HG03196 (cell line): ENCODE results near the gene LRRC37A.
"Not testable (repeated sequence)": the region's sequence is repeated elsewhere in the genome, so short reads cannot be mapped to it uniquely, and the experiment has no call there.

Source experiments
- ATAC-seq: cut with Tn5 transposase; IDR thresholded peaks from one replicate; pipeline ENCODE4 v1.9.1; 2021; ENCODE audit not compliant: unreplicated experiment

The LRRC37A gene

GRCh38 chr17:46294831-46295230 lies at the start of gene LRRC37A:
LRRC37A (plus strand) TSS chr17:46295131; CDS start chr17:46295134, 3 bp downstream.
- not testable (repeated sequence) for ATAC-seq

DNA sequence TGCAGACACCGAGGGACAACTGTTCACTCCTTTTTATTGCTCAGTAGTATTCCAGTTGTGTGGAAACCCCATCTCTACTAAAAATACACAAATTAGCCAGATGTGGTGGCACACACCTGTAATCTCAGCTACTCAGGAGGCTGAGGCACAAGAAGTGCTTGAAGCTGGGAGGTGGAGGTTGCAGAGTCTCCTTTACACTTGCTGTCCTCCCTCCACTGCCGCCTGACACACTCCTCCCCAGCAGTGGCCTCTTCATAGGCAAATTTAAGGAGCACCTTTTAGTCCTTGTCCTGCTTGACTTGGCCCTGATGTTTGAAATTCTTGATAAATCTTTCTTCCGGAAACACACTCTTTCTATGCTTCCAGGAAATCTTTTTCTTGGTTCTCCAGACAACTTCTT lies 45.8 kb upstream of the LRRC37A start:
- ATAC-seq: not testable (repeated sequence)

DNA sequence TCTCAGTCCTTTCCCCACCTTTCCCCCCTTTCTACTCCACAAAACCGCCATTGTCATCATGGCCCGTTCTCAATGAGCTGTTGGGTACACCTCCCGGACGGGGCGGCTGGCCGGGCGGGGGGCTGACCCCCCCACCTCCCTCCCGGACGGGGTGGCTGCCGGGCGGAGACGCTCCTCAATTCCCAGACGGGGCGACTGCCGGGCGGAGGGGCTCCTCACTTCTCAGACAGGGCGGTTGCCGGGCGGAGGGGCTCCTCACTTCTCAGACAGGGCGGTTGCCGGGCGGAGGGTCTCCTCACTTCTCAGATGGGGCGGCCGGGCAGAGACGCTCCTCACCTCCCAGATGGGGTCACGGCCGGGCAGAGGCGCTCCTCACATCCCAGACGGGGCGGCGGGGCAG lies 42.1 kb upstream of the LRRC37A start:
- not testable (repeated sequence) for ATAC-seq

GRCh38 chr17:46253722-46254121 lies 41.2 kb upstream of the LRRC37A start:
- ATAC-seq: not testable (repeated sequence)

DNA sequence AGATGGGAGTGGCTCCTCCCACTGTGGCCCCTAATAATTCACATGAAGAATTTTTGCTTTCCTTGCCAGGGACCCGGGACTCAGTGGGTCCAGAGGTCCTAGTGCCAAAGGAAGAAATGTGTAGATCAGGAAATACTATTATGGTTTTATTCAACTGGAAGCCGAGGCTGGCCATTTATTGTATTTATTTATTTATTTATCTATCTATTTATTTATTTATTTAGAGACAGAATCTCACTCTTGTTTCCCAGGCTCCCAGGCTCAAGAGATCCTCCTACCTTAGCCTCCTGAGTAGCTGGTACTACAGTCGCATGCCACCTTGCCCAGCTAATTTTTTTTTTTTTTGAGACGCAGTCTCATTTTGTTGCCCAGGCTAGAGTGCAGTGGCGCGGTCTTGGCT lies 40.7 kb upstream of the LRRC37A start:
- not testable (repeated sequence) for ATAC-seq

- not testable (repeated sequence) for ATAC-seq
Measured at GRCh38 chr17:46256369-46256768, 38.6 kb upstream of the LRRC37A start.

DNA sequence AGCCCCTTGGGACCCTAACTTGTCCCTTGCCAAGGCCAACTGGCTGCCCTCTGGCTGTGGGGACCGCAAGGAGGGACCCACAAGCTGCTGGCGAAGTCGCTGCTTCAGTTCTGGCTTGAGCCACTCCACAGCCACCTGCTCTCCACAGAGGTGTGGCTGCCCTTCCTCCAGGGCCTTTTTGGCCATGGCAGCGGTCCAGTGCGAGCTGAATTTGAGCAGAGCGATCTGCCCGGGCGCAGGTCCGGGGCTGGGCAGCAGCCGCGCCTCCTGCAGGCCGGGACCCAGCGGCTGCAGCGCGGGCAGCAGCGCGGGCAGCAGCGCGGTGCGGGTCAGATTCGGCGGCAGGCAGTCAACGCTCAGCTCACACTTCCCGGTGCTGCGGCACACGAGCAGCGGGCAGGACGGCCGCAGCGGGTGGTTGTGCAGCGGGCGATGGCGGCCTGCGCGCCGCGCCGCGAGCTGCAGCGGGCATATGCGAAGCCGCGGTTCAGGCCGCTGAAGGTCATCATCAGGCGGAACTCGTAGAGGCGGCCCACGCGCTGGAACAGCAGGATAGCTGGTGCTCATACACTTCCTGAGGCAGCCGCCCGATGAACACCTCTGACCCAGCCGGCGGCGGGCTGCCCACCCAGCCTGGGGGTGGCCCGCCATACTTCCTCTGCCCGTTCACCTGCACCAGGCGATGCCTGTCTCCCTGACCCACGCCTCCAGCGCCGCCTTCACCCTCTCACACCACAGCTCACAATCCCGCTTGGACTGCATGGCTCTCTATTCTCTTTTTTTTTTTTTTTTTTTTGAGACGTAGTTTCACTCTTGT lies 34.9 kb upstream of the LRRC37A start:
- not testable (repeated sequence) for ATAC-seq

DNA sequence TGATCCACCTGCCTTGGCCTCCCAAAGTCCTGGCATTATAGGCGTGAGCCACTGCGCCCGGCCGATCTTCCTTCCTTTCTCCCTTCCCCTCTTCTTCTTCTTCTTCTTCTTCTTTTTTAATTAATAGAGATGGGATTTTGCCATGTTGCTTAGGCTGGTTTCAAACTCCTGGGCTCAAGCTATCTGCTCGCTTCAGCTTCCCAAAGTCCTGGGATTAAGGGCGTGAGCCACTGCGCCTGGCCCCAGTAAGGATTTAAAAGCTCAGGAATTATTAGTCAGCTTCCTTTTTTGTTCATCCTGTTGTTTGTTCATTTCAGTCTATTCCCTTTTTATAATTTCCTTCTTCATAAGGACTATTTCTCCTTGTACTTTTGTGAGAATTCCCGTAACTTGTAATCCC lies 32.7 kb upstream of the LRRC37A start:
- no peak for ATAC-seq

DNA sequence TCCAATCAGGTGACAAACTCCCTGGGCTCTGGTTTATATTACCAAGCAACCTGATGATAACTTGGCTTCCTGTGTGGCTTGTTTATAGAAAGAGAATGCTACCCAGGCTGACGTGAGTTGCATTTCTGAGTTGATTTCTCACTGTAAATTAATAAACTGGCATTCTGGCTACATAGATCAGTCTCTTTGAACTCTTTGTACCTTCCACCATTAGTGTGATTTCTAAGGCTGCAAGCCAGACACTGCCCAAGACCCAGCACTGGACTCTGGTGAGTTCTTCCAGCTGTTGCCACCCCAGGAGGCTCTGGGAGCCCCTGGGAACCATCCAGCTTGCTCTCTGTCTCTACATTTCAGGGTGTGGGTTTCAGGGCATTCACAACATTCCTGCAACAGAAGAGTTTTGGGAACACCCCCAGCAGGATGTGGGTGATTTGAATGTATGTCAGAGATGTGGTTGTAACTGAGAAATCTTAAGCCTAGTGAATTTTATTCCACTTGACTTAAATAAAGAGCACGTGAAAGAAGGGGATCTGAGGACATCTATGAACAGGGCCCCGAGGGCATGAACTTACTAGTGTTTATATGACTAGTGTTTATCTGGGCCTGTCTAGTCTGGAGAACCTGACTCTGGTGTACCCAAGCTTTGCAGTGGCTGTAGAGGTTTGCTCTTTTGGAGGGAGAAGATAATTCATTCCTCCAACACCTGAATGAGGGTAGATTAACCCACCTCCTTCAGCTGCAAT lies 30.3 kb upstream of the LRRC37A start:
- ATAC-seq: no peak

DNA sequence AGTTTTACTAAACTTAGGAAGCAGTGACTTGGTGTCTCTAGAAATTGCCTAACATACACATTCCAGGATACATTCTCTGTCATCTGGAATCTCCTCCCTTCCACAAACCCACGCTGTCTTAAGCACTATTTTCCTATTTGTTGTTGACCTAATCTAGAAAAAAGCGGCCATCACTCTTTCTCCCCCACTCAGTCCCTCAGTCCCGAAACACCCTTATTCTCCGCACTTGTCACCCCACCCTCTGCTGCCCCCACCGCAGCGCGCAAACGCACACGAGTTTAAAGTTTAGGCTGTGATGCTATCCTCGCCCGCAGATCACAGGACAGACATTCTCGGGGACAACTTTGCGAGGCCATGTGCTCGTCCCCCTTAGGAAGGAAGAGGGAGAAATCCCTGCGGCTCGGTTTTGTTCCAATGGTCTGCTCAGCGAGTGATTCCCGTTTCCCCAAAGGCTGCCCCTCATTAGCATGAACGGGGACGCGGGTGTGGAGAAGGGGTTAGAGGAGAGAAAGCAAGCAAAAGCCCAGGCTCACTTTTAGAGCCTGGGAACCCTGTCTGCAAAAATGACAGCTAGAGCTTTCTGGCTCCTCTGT lies 28.8 kb upstream of the LRRC37A start:
- ATAC-seq: not testable (repeated sequence)

- ATAC-seq: peak; percentile 91
Measured at GRCh38 chr17:46266656-46267544, 28.0 kb upstream of the LRRC37A start.

DNA sequence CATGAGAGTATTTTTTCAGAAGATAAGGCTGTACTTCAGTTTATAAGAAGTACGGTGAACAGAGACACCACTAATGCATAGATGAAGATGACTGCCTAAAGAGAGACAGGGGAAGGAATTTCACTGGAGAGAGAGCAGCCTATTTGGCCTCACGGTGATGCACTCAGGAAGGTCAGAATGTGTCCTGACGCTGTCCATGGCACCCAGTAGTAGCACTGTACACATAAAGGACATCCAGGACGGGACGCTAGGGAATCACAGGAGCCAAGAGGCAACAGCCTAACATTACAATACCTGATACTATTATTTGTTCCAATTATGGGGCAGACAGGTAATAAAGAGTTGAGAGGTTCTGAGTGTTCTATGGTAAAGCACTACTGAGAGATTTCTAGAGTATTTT lies 24.9 kb upstream of the LRRC37A start:
- ATAC-seq: no peak

DNA sequence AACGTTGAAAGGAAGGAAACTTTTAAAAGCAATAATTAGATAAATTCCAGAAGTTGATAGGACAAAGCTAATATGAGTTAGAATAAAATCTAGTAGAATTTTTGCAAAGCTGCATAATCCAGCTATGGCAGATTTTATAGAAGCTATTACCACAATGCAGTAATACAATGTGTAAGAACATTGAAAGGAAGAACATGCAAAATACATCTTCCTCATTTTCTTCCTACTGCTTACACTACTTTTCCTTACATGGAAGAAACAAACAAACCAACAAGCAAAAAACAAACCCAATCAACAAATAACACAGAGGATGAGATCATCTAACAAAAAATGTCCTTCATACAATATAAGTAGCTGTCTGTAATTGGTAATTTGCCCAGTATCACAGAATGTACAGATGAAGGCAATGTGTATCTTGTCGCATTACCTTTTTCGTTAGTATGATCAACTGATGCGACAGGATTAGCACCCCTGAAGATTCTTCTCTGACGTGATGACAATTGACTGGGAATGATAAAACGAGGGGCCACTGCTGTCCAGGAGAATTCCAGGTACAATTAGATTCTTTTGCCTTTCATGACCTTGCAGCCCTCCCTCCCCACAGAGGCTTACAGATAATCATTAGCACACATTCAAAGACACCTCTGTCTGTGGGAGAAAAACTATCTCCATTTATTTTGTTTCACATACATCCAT lies 21.2 kb upstream of the LRRC37A start:
- ATAC-seq: no peak

DNA sequence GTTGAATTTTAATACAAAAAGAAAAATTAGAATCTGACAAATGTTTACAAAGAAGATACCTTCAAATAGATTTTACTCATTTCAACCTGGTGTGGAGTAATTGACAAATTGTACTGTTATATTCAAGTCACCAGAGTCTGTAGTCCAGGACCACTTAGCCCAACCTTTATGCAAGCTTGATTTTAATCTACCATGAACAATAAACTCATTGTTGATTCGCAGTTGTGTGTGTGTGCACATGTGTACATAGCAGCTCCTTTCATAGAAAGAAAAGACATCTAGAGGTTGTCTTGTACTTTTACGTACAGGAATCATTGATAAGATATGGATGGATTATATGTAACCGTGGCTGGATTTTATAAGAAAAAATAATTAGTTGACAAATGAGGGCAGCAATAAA lies 20.7 kb upstream of the LRRC37A start:
- no peak for ATAC-seq

DNA sequence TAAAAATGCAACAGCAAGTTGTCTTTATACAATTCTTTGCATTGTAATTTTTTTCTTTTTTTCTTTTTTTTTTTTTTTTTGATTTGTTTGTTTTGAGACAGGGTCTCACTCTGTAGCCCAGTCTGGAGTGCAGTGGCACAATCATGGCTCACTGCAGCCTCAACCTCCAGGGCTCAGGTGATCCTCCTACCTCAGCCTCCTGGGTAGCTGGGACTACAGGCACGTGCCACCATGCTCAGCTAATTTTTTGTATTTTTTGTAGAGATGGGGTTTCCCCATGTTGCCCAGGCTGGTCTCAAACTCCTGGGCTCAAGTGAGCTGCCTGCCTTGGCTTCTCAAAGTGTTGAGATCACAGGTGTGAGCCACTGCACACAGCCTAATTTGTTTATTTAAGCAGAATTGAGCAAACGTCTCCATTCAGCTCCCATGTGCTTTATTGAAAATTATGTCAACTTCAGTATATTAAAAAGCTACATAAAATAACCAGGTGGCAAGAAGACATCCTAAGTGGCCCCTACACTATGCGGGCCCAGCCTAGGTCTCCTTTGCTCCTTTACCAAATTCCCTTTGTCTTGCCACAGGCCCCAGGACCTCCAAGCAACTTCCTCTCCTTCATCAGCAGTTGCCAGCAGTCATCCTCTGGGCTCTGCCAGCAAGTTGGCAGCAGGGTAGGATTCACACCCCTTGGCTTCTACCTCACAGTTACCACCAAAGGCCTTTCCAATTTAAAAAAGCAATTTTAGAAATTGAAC lies 18.0 kb upstream of the LRRC37A start:
- not testable (repeated sequence) for ATAC-seq

DNA sequence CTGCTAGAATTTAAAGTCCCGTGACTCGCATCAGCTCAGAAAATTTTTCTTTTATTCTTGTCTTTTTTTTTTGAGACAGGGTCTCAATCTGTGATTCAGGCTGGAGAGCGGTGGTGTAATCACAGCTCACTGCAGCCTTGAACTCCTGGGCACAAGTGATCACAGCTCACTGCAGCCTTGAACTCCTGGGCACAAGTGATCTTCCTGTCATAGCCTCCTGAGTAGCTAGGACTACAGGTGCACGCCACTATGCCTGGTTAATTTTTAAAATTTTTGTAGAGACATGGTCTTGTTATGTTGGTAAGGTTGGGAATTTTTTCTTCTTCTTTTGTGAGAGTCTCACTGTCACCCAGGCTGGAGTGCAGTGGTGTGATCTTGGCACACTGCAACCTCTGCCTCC lies 13.6 kb upstream of the LRRC37A start:
- not testable (repeated sequence) for ATAC-seq

DNA sequence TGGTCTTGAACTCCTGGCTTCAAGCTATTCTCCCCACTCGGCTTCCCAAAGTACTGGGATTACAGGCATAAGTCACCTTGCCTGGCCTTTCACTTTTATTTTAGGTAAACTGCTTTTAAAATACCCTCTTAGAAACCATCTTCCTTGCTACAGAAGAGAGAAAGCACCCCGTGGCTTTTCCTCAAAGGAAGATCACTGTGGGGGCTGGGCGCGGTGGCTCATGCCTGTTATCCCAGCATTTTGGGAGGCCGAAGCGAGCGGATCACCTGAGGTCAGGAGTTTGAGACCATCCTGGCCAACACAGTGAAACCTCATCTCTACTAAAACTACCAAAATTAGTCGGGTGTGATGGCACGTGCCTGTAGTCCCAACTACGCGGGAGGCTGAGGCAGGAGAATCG lies 12.3 kb upstream of the LRRC37A start:
- ATAC-seq: not testable (repeated sequence)

DNA sequence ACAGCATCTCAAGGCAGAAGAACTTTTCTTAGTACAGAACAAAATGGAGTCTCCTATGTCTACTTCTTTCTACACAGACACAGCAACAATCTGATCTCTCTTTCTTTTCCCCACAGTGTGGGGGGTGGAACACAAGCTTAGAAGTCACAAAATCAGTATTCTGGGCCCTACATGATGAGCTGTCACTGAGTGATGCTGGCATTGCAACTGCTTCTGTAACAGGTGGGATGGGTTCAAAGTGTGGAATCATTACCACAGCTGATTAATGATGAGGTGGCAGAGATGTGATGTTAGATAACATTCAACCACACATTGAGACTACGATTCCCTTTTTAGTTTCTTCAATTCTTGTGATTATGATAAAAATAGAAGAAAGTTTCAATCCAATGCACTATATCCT lies 10.5 kb upstream of the LRRC37A start:
- ATAC-seq: not testable (repeated sequence)

GRCh38 chr17:46285500-46285899 lies 9.4 kb upstream of the LRRC37A start:
- ATAC-seq: not testable (repeated sequence)
